NCI-H345 (cell line): ENCODE measurements around the gene PBX3.
"Not testable (repeated sequence)": the region's sequence is repeated elsewhere in the genome, so short reads cannot be mapped to it uniquely, and the experiment has no call there.

Experiments
- DNase-seq: peaks from one replicate; lab custom pipeline; 2025; lab: John Stamatoyannopoulos, UW

The PBX3 gene

GRCh38 chr9:125823874-125824406 is 76.8 kb downstream of the PBX3 start:
- not testable (repeated sequence) for DNase-seq

- DNase-seq, result no peak
Measured at GRCh38 chr9:125825762-125826161, 78.6 kb downstream of the PBX3 start.

DNA sequence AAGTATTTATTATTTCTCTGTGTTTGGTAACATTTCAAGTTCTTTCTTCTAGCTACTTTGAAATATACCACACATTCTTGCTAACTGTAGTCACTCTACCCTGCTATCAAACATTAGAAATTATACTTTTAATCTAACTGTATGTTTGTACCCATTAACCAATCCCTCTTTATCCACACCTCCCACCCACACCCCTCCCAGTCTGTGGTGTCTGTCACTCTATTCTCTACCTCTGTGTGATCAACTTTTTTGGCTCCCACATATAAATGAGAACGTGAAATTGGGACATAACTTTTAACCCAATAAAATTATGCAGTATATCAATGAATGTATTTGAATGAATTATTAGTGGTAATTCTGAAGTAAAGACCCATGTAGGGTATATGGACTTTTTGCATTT is 79.7 kb downstream of the PBX3 start:
- DNase-seq, result no peak

DNA sequence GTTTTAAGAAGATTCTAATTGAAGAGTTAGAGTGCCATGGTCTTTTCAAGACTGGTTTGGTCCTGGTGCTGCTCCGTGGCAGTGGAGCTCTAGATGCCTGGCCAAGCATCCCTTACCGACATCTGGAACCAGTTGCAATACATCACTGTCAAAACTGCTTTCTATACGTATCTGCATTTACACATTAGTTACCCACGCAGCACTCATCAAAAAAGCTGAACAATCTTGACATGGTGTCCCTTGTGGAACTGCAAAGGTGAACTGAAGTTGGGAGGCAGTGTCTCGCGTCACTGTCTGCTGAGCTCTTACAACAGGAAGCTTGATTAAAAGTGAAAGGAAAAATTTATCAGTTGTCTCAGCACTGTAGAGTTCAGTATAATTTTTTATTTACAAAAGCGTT is 82.6 kb downstream of the PBX3 start:
- DNase-seq, result no peak

- no peak for DNase-seq
Measured at GRCh38 chr9:125831054-125831453, 83.9 kb downstream of the PBX3 start.

GRCh38 chr9:125831616-125832015 is 84.4 kb downstream of the PBX3 start:
- DNase-seq, result no peak

DNA sequence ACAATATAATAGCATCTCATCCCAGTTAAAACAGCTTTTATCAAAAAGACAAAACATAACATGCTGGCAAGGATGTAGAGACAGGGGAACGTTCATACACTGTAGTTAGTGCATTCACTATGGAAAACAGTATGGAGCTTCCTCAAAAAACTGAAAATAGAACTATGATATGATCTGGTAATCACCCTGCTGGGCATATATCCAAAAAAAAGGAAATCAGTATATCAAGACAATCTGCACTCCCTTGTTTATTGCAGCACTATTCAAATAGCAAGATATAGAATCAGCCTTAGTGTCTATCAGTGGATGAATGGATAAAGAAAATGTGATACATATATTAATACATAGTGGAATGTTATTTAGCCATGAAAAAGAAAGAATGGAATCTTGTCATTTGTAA is 88.5 kb downstream of the PBX3 start:
- no peak for DNase-seq

GRCh38 chr9:125839317-125839716 is 92.1 kb downstream of the PBX3 start:
- no peak for DNase-seq

- no peak for DNase-seq
Measured at GRCh38 chr9:125841444-125841843, 94.3 kb downstream of the PBX3 start.

DNA sequence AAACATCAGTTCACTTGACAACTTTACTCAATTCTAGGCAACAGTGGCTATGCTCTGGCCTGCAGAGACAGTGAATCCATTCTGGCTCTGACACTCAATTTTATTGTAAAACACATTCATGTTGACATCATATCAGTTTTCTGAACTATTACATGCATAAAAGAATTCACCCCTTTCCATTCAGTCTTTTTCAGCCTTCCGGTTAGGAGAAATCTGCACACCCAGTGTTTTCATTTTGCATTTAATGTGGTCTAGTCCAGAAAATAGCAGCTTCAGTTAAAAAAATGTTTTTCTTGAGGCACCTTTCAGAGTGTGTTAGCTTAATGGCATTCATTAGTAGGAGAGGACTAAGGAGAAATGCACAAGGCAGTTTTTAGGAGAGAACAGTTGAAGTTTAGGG is 95.1 kb downstream of the PBX3 start:
- DNase-seq, result no peak

DNA sequence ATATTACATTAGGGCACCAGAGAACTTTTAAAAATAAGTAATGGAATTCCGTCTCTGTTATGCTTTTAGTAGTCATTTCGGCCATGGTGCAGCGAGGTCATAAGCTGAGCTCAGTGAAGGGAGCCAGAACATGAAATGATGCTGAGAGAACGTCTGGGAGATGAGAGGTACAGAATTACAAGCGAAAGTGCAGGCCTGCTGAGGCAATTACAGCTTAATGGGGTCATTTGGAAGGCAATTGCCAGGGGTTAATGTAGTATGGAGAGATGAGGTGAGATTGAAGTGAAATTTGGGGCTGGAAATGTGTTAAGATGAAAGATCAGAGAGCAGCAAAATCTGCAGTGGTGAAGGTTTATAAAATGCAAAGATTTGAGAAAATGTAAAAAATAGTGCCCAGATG is 96.5 kb downstream of the PBX3 start:
- DNase-seq, result no peak

GRCh38 chr9:125844611-125845010 is 97.4 kb downstream of the PBX3 start:
- no peak for DNase-seq

- DNase-seq, result no peak
Measured at GRCh38 chr9:125845271-125845808, 98.2 kb downstream of the PBX3 start.

DNA sequence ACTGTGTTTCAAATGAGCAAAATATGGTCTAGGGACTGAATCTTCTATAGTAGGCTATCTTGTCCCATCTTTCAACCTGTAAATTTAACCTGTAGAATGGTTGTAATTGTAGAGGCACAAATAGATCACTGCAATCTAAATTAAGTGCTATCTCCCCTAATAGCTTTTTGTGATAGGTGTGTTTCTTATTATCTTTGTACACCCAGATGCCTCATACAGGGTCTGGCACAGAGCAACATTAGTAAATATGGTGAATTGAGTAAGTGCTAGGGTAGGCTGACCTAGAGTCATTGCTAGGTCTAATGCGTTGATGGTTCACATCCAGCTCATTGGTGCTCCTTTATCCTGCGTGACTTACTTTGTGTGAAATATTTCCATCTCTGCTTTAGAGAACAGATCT is 100.6 kb downstream of the PBX3 start:
- no peak for DNase-seq

DNA sequence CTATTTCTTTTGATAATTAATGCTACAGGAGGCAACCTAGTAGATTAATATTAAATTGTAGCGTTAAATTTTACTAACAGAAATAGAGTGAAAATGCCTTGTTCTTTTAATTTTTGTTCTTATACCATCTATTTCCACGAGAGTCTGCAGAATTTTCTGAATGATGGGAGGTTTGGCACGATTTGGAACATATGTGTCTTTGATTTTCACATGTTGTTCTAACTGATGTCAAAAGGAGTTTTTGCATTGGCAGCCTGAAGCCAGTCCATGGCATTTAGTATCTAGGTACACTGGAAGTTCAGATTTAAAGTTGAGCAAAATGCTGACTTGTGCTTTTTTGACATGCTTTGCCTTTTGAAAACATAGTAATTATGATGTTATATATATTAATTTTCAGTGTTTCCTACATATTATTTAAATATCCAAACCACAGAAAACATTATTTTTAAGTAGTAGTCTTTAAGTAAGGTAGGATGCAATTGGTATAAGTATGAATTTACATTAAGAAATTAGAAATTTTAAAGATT is 103.0 kb downstream of the PBX3 start:
- no peak for DNase-seq

DNA sequence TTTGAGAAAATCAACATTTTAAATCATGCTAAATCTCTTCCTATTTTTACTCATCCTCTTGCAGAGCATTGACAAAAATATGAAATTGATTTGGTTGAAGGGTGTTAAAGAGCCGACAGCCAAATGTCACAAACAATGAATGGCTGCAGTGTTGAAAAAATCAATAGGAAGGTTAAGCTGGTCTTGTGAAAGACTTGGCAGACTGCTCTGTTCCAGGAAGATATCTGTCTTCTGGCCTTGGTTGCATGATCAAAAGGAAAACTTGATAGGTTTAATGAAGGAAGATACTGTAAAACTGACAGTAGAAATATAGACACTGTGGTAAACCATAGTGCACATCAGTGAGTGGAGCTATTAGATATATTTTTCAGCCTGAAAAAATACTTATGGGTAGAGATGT is 103.6 kb downstream of the PBX3 start:
- DNase-seq, result no peak

DNA sequence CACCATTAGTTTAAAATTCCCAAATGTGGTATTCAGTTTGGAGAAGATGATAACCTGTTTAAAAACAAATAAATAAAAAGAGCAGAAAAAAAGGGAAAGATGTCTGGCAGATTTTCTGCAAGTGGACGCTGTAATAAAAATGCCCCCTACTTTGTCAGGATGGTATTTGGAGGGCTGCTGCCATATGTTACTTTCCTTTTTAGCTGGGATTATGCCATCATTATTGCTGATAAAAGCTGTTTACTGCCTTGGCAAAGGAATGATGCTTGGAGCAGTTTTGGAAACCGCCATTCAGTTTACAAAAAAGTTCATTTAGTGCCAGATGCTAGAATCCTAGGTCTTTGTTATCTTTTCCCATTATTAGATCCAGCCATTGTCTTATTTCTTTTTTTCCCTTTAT is 104.8 kb downstream of the PBX3 start:
- no peak for DNase-seq

- DNase-seq, result no peak
Measured at GRCh38 chr9:125852386-125852785, 105.2 kb downstream of the PBX3 start.

DNA sequence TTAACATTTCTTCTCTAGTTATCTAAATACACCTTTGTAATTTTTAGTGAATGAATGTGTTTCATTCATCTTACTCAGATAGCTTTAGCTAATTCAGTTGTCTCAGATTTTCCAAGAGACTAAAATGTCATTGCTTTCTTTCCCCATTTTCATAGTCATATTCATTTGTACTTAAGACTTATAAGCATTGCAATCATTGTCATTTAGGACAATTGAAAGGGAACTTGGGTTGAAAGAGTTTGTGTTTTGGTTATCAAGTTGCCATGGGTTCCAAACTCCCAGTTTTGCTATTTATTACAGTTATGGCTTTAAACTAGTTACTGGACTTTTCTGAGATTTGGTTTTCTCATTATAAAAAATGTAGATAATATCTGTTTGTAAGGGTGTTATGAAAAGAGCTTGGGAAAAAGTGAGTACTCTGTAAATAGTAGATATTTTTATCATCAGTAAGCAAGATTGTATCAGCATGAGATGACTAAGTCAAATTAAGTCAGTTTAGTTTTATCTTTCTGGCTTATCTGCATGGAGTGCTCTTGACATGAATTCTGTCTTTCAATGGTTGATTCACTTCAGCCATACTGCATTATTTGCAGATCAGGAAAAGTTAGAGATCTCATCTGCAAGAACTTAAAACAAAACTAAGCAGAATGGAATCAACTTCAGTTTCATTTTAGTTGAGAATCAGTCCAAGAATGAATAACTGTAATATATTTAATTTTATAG is 107.5 kb downstream of the PBX3 start:
- DNase-seq, result no peak

DNA sequence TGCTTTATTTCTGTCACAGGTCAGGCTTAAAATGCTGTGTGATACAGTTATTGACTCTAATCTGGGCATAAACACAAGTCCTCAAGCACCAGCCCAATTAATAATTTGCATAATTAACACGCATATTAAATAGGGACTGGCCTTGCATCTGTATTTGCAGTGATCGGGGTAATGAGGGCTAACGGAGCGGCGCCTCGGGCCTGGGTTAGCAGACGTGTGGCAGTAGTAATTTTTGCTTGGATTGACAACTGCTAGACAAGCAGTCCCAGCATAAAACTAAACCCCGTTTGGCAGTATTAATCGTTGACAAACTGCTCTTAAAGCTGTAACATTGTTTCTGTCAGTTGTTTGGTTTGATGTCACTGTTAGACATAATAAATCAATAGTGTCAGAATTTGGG is 109.2 kb downstream of the PBX3 start:
- no peak for DNase-seq

GRCh38 chr9:125861405-125862058 is 114.4 kb downstream of the PBX3 start:
- DNase-seq, result no peak

DNA sequence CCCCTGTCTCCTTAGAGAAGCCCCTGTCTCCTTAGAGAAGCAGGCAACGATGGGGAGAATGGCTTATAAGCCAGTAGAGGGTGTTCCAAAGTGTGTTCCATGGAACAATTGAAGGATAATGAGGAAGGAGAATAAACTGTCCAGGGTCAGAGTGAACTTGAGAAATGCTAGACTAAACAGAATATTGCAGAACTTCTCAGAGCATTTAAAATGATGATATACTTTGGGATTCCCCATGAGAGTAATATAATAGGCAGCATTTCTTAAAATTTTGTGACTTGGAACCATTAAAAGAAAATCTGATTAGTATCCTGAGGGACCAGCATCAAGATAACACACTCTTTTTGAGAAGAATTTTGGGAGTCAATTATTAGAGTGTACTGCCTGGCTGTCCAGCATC is 116.8 kb downstream of the PBX3 start:
- DNase-seq, result no peak

DNA sequence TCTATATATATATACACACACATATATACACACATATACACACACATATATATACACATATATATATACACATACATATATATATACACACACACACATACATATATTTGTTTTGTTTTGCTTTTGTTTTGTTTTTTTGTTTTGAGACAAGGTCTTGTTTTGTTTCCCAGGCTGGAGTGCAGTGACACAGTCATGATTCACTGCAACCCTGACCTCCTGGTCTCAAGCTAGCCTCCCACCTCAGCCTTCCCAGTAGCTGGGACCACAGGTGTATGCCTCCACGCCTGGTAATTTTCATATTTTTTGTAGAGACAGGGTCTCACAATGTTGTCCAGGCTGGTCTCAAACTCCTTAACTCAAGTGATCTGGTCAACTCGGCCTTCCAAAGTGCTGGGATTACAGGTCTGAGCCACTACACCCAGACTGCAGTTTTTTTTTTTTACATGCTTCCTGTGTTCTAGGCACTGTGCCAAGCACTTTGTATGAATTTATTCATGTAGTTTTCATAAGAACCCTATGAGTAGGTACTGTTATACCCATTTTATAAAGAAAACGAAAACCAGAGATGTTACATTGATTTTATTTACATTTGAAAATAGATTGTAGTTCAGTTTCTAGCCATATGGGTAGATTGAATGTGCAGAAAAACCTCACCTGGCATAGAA is 120.7 kb downstream of the PBX3 start:
- peak; percentile 22 for DNase-seq
